EL (cell line): ENCODE results near the gene NCKAP5.

Source experiments
- DNase-seq: peaks from one replicate; pipeline ENCODE4 v3.0.0-alpha.2; 2016

Gene NCKAP5

GRCh38 chr2:133054297-133054696 is 514.0 kb downstream of the NCKAP5 start:
- DNase-seq, result peak; percentile 49

DNA sequence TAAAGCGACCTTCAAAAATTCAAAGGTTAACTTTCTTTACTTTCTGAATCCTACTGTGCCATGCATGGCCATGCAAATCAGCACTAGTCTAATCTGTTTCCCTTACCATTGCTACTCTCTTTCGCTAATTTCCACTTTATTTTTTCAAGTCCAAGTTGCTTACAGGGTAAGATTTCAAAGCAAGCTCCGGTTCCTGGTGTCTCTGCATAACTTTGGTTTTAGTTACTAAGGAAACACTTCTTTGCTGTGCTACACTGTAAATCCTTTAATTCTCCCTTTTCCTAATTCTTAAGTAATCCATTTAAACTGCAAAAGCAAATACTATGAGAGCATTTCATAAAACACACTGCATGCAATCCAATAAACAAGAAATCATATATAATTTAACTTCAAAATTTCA is 514.7 kb downstream of the NCKAP5 start:
- no peak for DNase-seq

- DNase-seq, result peak; percentile 42
Observed at GRCh38 chr2:133045787-133046186, 522.5 kb downstream of the NCKAP5 start.

- no peak for DNase-seq
Observed at GRCh38 chr2:133044556-133044955, 523.7 kb downstream of the NCKAP5 start.

DNA sequence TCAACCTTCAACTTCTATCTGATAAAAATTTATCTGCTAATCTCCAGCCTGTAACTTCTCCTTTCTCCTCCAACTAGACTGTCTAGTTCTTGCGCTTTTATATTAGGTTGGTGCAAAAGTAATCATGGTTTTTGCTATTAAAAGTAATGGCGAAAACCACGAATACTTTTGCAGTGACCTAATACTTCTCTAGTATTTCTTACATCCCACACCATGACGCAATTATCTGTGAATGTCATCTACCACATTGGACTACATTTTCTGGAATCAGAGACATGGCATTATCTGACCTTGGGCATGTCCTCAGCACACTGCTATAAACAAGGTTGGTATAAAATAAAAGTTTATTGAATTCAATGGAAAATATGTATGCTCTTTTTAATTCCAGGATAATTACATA is 528.1 kb downstream of the NCKAP5 start:
- DNase-seq, result peak; percentile 81

DNA sequence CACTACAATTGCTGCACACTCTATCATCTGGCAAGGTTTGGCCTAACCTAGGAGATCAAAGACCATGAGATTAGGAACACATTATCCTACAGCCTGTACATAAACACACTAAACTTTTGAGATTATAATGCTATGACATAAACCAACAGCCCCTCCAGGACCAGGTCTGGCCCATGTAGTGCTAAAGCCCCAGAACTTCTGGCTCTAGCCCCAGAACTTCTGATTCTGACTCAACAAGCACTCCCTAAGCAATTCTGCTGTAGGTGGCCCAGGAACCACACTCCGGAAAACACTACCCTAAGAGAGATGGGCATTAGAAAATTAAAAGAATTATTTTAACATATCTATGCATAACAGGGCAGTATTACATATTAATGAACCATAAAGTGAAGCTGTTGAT is 528.7 kb downstream of the NCKAP5 start:
- peak; percentile 18 for DNase-seq

DNA sequence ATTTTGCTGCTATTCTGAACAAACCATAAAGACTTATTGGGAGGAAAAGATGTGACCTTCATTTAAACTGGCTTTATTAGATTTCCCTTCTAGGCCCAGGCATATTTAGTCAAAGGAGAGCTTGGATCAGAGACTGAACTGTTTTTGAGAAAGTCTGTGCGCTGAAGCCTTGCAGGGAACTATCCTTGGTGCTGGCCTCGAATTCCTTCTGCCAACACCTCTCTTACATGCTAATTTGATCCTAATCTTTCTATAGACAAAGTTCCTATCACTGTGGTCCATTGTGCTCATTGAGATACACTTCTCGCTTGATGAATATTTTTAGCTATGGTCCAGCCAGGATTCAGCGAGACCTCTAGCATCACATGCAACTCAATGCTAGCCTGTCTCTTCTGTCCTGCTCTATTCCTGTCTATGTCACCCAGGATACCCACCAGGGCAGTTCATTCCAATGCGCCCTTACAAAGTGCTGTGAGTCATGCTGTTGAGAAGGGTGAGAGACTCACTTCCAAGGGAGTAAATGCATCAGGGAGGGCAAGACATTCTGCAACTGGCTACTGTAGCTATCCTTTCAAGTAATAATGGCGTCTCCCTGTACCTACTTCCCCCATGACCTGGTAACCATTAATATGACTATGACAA is 541.6 kb downstream of the NCKAP5 start:
- DNase-seq, result no peak

DNA sequence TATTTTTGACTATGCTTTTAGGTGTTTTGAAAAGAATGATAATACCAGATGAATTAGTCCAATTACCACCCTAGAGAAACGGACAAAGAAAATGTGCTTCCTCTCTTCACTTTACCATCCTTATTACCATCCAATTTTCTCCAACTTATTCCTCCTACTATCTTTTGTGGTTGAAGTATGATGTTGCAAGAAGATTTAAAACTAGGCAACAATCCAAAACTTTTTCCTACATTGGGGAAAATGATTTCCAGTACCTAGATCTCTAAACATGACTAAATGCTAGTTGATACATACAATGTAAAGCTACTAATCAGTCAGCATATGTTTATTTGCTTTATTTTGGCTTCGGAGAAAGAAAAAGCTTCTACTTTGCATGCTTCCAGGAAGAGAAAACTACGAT is 543.3 kb downstream of the NCKAP5 start:
- DNase-seq, result no peak

GRCh38 chr2:133012847-133013734 is 555.2 kb downstream of the NCKAP5 start:
- DNase-seq, result no peak

- no peak for DNase-seq
Observed at GRCh38 chr2:133004623-133005022, 563.6 kb downstream of the NCKAP5 start.

- DNase-seq, result no peak
Observed at GRCh38 chr2:132999421-132999820, 568.8 kb downstream of the NCKAP5 start.

DNA sequence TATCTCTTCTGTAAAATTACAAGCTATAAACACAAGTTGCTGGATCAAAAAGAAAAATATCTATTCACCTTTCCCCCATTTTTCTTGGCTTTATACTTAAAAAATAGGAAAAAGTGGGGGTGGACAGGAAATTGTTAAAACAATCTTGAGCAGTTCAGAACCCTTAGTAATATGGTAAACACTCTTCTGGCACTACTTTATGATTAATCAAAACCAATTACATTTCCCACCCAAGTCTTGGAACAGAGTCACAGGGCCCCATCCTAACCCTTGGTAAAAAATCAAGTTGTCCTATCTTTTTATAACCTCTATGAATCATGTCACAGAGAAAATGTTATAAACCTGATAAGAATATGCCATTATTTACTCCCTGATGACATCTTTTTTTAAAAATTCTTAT is 570.0 kb downstream of the NCKAP5 start:
- no peak for DNase-seq

DNA sequence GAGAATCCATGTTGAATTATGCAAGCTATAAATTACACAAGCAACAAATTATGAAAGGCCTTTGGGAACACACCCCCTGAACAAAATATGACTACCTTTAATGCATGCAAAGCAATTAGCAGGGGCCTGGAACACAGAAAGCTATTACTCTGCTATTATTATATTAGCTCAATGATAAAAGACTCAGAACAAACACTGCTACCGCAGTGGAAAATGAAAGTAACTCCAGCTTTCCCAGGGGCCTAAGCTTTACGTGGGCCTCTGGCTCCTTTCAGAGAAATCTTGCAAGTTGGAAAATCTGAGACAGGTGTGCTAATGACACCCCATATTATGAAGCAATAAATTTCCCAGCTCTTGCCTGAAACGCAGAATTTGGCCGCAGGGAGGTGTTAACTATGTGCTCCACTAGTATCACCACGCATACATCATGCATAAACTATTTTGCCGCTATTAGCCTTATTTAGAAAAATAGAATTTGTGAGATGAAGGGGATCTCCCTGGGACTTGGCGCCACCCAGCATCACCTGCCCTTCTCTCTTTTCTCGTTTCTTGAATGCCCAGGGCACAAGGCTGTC is 576.7 kb downstream of the NCKAP5 start:
- no peak for DNase-seq

DNA sequence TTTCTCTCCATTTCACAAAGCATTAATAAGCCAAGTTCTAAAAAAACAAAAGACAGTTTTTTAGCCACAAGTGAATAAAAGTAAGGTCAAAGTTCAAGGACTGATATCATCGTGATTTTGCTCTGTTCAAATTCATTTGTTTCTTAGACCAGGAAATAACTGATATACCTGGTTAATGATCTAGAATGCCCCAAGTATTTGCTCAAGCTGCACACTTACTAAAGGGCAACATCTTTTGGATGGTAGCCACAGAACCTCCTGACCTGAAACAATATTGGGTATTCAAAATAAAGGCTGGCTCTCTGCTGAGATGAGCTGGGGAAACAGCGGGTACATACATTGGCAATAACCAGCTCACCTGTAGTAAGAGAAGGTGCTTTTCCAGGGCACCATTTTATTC is 583.5 kb downstream of the NCKAP5 start:
- DNase-seq, result no peak

GRCh38 chr2:132980304-132980703 is 588.0 kb downstream of the NCKAP5 start:
- no peak for DNase-seq

- no peak for DNase-seq
Observed at GRCh38 chr2:132979339-132980093, 588.7 kb downstream of the NCKAP5 start.

- no peak for DNase-seq
Observed at GRCh38 chr2:132978840-132979239, 589.4 kb downstream of the NCKAP5 start.

DNA sequence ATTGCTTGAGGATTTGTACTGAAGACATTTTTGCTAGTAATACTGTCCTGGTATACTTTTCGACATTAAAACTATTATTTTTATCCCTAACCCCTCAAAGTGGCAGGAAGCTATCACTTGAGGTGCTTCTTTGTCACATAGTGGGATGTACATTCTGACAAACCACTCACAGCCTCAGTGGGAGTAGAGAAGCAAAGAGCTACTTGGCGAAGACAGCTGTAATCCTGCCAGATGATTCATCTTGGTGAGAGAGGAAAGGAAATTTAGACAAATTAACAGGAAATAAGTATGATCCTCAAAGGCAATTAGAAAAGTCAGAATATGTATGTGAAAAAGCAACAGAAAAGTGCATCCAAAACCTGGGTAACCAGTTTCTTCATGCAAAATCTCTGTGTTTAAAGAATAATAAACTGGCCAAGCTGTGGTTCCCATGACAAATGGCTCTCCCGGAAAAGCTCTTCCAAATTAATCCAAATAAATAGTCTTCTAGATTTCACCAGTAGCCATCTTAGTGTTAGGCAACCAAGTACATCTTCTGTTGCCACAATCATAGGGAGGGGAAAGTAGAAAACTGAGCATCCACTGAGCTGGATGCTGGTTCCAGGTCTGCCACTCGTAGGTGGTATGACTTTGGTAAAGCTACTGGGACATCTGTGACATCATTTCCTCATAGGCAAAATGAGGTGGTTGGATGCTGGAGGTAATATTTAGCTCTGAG is 590.3 kb downstream of the NCKAP5 start:
- peak; percentile 63 for DNase-seq

DNA sequence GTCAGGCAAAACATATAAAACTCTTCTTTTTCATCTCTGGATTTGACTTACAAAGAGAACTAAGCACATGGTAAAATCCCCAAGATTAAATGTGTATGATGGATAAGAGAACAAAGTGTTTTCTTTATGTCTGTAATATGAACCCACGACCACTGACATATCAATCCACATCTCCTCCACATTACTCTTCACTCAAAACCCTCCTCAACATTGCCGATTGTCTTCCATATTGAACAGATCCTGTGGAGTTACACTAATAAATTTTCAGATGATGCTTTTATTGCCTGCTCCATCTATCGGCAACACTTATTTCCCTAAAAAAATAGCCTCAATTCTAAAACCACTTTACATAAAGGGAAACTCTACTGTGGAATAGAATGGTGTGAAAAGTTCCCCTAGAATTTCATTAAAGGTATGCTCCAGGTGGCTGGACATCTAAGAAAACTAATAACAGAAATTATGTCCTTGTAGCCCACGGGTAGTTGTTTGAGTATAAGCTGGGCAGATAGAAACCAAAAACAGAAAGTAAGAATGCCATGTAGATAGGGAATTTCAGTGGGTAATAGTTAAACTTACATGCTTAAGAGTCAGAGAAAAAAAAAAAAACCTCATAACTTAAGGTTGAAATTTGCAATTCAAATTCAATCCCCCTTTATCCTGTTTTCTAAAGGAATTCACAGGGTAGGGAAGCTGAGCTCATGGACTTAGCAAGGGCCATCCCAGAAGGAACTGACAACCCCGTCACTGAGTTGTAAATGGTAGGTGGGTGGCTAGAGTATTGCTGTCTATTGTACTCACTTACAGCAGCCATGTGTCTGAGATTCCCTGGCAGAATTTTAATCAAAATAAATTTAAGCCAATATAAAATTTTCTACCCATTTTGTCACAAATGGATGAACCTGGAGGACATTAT is 592.8 kb downstream of the NCKAP5 start:
- DNase-seq, result no peak

- DNase-seq, result peak; percentile 49
Observed at GRCh38 chr2:132974467-132975095, 593.7 kb downstream of the NCKAP5 start.
